ENCODE measurements around the gene B3GNT9. TPM values are rescaled to one million over a fixed set of nuclear protein-coding genes. Genes with fewer than 3 reads are reported as not detected.

B3GNT9 gene
- total RNA-seq, 4 donors from 2014 or later: 2.8 to 5.9 (median 4.6) TPM

DNA sequence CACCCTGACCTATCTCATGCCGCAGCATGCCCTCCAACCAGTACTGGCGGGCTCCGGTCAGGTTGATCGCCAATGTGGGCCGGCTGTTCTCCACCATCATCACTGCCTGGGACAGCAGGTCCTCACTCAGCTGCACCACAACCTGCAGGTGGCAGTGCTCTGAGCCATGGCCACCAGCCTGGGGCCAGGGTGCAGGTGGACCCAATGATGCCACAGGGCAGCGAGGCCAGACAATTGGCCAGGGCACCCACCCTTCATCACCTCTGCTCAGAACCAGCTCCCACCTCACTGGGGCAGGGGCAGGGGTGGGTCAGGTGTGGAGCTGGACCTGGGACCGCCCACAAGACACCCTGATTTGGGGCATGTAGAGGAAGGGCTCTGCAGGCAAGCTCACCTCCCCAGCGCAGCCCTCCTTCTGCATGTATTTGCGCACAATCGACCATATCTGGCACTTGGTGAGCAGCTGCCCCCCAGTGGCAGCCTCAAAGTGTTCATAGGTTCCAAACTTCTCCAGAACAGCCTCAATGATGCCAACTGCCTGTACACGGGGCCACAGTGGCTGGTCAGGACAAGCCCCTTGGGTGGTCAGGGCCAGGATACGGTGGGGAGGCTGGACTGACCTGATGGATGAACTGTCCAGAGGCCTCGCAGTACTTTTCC is 28.8 kb upstream of the B3GNT9 start:
- TF ChIP-seq, protein P1, sequence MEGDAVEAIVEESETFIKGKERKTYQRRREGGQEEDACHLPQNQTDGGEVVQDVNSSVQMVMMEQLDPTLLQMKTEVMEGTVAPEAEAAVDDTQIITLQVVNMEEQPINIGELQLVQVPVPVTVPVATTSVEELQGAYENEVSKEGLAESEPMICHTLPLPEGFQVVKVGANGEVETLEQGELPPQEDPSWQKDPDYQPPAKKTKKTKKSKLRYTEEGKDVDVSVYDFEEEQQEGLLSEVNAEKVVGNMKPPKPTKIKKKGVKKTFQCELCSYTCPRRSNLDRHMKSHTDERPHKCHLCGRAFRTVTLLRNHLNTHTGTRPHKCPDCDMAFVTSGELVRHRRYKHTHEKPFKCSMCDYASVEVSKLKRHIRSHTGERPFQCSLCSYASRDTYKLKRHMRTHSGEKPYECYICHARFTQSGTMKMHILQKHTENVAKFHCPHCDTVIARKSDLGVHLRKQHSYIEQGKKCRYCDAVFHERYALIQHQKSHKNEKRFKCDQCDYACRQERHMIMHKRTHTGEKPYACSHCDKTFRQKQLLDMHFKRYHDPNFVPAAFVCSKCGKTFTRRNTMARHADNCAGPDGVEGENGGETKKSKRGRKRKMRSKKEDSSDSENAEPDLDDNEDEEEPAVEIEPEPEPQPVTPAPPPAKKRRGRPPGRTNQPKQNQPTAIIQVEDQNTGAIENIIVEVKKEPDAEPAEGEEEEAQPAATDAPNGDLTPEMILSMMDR (IDR thresholded peaks at IDR 0.05; ENCODE audit: low read depth): no peak

DNA sequence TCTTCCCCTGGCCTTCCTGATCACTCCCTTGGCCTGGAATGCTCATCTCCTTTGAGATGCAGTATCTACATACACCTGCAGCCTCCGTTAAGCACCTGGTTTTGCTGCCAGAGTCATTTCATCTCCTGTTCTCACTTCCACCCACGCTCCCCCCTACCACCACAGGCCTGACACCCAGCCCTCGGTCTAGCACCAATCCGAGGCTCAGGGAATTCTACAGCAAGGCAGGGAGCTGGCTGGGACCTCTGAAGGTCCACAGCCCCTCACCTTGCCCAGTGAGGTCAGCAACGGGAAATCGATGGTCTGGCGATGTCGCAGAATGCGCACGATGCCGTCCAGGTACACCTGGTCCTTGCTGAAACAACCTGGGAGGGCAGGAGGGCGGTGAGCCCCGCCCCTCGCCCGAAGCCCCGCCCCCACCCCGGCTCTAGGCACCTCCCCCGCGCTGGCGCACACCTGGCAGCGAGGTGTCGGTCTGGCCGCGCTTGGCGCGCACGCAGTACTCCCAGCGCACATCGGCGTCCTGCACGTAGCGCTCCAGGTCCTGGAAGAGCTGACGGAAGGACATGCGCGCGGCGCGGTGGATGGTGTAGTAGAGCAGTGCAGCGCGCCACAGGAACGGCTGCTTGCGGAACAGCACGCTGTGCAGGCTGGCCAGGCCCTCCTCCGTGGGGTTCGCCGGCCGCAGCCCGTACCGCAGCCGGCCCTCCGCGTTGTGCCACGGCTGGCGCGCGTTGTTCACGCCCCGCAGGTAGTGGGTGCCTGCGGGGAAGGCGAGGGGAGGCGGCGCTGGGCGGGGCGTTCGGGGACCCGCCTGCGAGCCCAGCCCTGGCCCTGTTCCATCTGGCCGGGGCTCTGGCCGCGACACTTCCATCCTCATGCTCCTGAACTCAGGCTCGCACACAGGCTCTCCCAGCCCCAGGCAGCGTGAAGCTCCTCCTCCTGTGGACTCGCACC is 27.2 kb upstream of the B3GNT9 start:
- TF ChIP-seq, protein P1 (IDR thresholded peaks at IDR 0.05; ENCODE audit: low read depth): no peak

DNA sequence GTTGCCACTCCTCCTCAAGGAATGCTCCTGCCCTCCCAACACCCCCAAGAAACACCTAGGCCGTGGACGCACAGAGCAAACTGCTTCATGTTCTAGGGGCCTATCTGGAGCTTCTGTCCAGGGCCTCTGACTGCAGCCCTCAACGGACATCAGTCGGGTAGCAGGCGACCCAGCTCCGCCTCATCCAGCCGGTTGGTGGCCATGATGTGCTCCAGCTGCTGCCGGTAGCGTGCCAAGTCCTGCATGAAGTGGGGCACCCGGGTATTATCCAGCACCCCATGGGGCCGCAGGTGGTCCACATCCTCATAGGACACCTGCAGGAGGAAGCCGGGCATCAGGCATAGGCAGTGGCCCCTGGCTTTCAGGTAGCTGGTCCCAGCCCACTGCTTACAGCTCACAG is 25.9 kb upstream of the B3GNT9 start:
- TF ChIP-seq, protein P1 (IDR thresholded peaks at IDR 0.05; ENCODE audit: low read depth): no peak

DNA sequence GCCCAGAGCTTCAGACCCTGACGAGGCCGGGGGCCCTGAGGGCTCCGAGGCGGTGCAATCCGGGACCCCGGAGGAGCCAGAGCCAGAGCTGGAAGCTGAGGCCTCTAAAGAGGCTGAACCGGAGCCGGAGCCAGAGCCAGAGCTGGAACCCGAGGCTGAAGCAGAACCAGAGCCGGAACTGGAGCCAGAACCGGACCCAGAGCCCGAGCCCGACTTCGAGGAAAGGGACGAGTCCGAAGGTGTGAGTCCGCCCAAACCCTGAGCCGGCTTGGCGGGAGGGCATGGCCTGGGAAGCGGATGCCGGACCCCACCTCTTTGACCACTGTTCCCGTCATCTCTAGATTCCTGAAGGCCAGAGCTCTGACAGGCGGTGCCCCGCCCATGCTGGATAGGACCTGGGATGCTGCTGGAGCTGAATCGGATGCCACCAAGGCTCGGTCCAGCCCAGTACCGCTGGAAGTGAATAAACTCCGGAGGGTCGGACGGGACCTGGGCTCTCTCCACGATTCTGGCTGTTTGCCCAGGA is 24.0 kb upstream of the B3GNT9 start:
- TF ChIP-seq, protein P1 (IDR thresholded peaks at IDR 0.05; ENCODE audit: low read depth): no peak

DNA sequence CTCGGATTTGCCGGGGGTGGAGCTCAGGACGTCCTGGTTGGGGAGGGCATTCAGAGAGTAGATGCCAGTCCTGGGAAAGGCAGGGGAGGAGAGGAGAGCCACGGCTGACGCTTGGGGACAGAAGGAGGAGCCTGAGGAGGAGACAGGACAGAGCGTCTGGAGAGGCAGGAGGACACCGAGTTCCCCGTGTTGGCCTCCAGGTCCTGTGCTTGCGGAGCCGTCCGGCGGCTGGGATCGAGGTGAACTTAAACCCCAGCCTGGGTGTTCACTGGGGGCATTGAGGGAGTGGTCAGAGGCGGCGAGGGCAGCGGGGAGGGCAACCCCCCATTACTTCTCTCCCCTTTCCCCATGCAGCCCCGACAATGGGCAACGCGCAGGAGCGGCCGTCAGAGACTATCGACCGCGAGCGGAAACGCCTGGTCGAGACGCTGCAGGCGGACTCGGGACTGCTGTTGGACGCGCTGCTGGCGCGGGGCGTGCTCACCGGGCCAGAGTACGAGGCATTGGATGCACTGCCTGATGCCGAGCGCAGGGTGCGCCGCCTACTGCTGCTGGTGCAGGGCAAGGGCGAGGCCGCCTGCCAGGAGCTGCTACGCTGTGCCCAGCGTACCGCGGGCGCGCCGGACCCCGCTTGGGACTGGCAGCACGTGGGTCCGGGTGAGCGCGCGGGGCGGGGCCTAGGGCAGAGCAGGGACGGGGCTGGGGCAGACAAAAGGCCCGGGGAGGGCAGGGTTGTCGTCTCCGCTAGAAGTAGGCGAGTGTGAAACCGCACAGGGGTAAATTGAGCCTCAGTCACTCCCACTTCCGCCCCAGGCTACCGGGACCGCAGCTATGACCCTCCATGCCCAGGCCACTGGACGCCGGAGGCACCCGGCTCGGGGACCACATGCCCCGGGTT is 23.3 kb upstream of the B3GNT9 start:
- TF ChIP-seq, protein P1 (IDR thresholded peaks at IDR 0.05; ENCODE audit: low read depth): no peak

DNA sequence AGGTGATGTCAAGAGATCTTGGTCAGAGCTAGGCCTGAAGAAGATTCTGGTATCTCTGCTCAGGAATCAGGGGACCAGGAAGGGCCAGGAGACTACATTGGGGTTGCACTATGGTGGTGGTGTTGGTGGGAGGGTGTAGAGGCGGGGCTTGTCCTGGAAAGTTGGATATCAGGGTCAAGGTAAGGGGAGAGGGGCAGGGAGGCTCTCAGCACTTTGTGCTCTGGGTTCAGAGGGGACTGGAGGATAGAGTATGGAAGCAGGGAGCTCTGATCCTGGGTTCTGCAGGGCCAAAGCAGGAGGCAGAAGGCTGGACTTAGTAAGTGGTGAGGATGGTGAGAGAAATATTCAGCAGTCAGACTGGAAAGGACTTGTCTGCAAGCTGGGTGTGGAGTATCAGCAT is 22.5 kb upstream of the B3GNT9 start:
- TF ChIP-seq, protein P1 (IDR thresholded peaks at IDR 0.05; ENCODE audit: low read depth): no peak

Measured in subcutaneous adipose tissue (tissue), 4 donors.